ENCODE measurements around the gene WWC1. TPM values are rescaled to one million over a fixed set of nuclear protein-coding genes. Genes with fewer than 3 reads are reported as not detected.

Gene WWC1
- total RNA-seq = 10 to 100 TPM; 48.4 to 60.8 TPM
- polyA plus RNA-seq = 10 to 100 TPM; 51.6 to 77.0 TPM
- long read RNA-seq, donor 1, full-length matches to known transcripts = 28 of 28 reads
- long read RNA-seq, donor 1, partial matches to known transcripts = 0 of 28 reads
- long read RNA-seq, donor 1, other reads (novel, unspliced or antisense) = 0 of 28 reads
- long read RNA-seq, donor 2, transcript WWC1-205 (2 exons, 543 nt) = major isoform, 7 of 7 reads
- long read RNA-seq, donor 2, partial matches to known transcripts = 0 of 7 reads
- long read RNA-seq, donor 2, other reads (novel, unspliced or antisense) = 0 of 7 reads
- long read RNA-seq, donor 3, full-length matches to known transcripts = 12 of 12 reads
- long read RNA-seq, donor 3, partial matches to known transcripts = 0 of 12 reads
- long read RNA-seq, donor 3, other reads (novel, unspliced or antisense) = 0 of 12 reads
- long read RNA-seq, donor 4, partial matches to known transcripts = 0 of 2 reads
- long read RNA-seq, donor 4, other reads (novel, unspliced or antisense) = 0 of 2 reads
- long read RNA-seq, donor 5, full-length matches to known transcripts = 27 of 37 reads
- long read RNA-seq, donor 5, partial matches to known transcripts = 10 of 37 reads
- long read RNA-seq, donor 5, other reads (novel, unspliced or antisense) = 0 of 37 reads

- H3K9me3 ChIP-seq (ENCODE audit: control insufficient read depth in 4 of 4, insufficient read depth in 3 of 4, low read length in 3 of 4) = no peaks in the 10 kb centered on the region
- H3K4me1 ChIP-seq (ENCODE audit: control insufficient read depth in 5 of 5, insufficient read depth in 5 of 5, low read length in 5 of 5) = peaks cover 0 to 13% (median 7%) of the 10 kb centered on the region in 5 donors
- peaks cover 0 to 9% (median 0%) of the 10 kb centered on the region in 3 donors for H3K27me3 ChIP-seq (ENCODE audit: control insufficient read depth in 3 of 3, insufficient read depth in 3 of 3, low read length in 2 of 3)
- DNase-seq (peak; percentile 74 to 88 (median 83)), ATAC-seq (ENCODE audit: insufficient read depth, low FRiP score) (peak; percentile 84)
- TF ChIP-seq CTCF (IDR thresholded peaks at IDR 0.05; ENCODE audit: control extremely low read depth, extremely low read depth) = peak; percentile 4
- peak within 1 kb of the TSS in 1 of 2 donors; percentile 57 for H3K27ac ChIP-seq (ENCODE audit: low read depth in 1 of 2, low read length in 1 of 2)
- peak within 1 kb of the TSS; percentile 49 for H3K4me3 ChIP-seq
- peak within 1 kb of the TSS in 1 of 2 donors; percentile 7 for H3K9ac ChIP-seq (ENCODE audit: insufficient read depth in 1 of 2, low read length in 2 of 2)
- 0 to 1% methylated on average over 29 to 77 of the region's 77 CpGs for WGBS, 2 donors
- no peaks in the 10 kb centered on the region for H3K36me3 ChIP-seq (ENCODE audit: control insufficient read depth in 4 of 4, insufficient read depth in 4 of 4, low read length in 4 of 4)
Measured at GRCh38 chr5:168291342-168291963, at the start of gene WWC1. TSS of gene WWC1 (plus strand) at chr5:168291645. CDS start at chr5:168292153, 508 bp downstream.

- Histone ChIP-seq H3K36me3 (ENCODE audit: control insufficient read depth in 4 of 4, insufficient read depth in 4 of 4, low read length in 4 of 4) (peaks cover 0 to 10% (median 6%) of the 10 kb centered on the region in 4 donors), H3K4me1 (ENCODE audit: control insufficient read depth in 5 of 5, insufficient read depth in 5 of 5, low read length in 5 of 5) (no peaks in the 10 kb centered on the region), H3K27ac (ENCODE audit: low read depth in 1 of 2, low read length in 1 of 2) (no peak overlapping the region), H3K9me3 (ENCODE audit: control insufficient read depth in 4 of 4, insufficient read depth in 3 of 4, low read length in 3 of 4) (no peaks in the 10 kb centered on the region), H3K27me3 (ENCODE audit: control insufficient read depth in 3 of 3, insufficient read depth in 3 of 3, low read length in 2 of 3) (no peaks in the 10 kb centered on the region), H3K4me3 (no peak overlapping the region), H3K9ac (ENCODE audit: insufficient read depth in 1 of 2, low read length in 2 of 2) (no peak overlapping the region)
- TF ChIP-seq CTCF (IDR thresholded peaks at IDR 0.05; ENCODE audit: control extremely low read depth, extremely low read depth) = no peak
- ATAC-seq (ENCODE audit: insufficient read depth, low FRiP score) (no peak), DNase-seq (no peak)
- 91 to 92% methylated on average over 13 of the region's 13 CpGs for WGBS, 2 donors
Measured at GRCh38 chr5:168244838-168245559, 46.4 kb upstream of the WWC1 start.

GRCh38 chr5:168249923-168250322 is 41.5 kb upstream of the WWC1 start:
- H3K36me3 ChIP-seq (ENCODE audit: control insufficient read depth in 4 of 4, insufficient read depth in 4 of 4, low read length in 4 of 4) = peaks cover 0 to 10% (median 6%) of the 10 kb centered on the region in 4 donors
- ATAC-seq (ENCODE audit: insufficient read depth, low FRiP score) = no peak

More at GRCh38 chr5:168249923-168250322, 41.5 kb upstream of the WWC1 start:
- no peak for TF ChIP-seq CTCF (IDR thresholded peaks at IDR 0.05; ENCODE audit: control extremely low read depth, extremely low read depth)
- no peak for DNase-seq
- H3K4me1 ChIP-seq (ENCODE audit: control insufficient read depth in 5 of 5, insufficient read depth in 5 of 5, low read length in 5 of 5) = no peaks in the 10 kb centered on the region
- no peaks in the 10 kb centered on the region for H3K9me3 ChIP-seq (ENCODE audit: control insufficient read depth in 4 of 4, insufficient read depth in 3 of 4, low read length in 3 of 4)
- H3K9ac ChIP-seq (ENCODE audit: insufficient read depth in 1 of 2, low read length in 2 of 2) = no peak overlapping the region
- H3K27me3 ChIP-seq (ENCODE audit: control insufficient read depth in 3 of 3, insufficient read depth in 3 of 3, low read length in 2 of 3) = no peaks in the 10 kb centered on the region
- H3K27ac ChIP-seq (ENCODE audit: low read depth in 1 of 2, low read length in 1 of 2) = no peak overlapping the region
- no peak overlapping the region for H3K4me3 ChIP-seq
